Measurements from ENCODE around the gene KCNN3.
"Not testable (repeated sequence)": the region's sequence is repeated elsewhere in the genome, so short reads cannot be mapped to it uniquely, and the experiment has no call there.

Gene KCNN3

GRCh38 chr1:154870115-154870571 is at the start of gene KCNN3:
KCNN3 (minus strand) TSS chr1:154870281; CDS start chr1:154869964, 317 bp downstream.
- no peak for DNase-seq

GRCh38 chr1:154913273-154913672 is 43.2 kb upstream of the KCNN3 start:
- DNase-seq = no peak

GRCh38 chr1:154912755-154913154 is 42.7 kb upstream of the KCNN3 start:
- DNase-seq = no peak

- no peak for DNase-seq
Observed at GRCh38 chr1:154911691-154912550, 41.8 kb upstream of the KCNN3 start.

GRCh38 chr1:154910851-154911250 is 40.8 kb upstream of the KCNN3 start:
- no peak for DNase-seq

GRCh38 chr1:154908937-154909336 is 38.9 kb upstream of the KCNN3 start:
- DNase-seq = no peak

- DNase-seq = not testable (repeated sequence)
Observed at GRCh38 chr1:154908129-154908528, 38.0 kb upstream of the KCNN3 start.

- DNase-seq = no peak
Observed at GRCh38 chr1:154906621-154907081, 36.6 kb upstream of the KCNN3 start.

GRCh38 chr1:154902938-154903566 is 33.0 kb upstream of the KCNN3 start:
- no peak for DNase-seq

GRCh38 chr1:154901591-154901990 is 31.5 kb upstream of the KCNN3 start:
- no peak for DNase-seq

GRCh38 chr1:154899041-154899440 is 29.0 kb upstream of the KCNN3 start:
- no peak for DNase-seq

GRCh38 chr1:154896771-154897286 is 26.7 kb upstream of the KCNN3 start:
- DNase-seq = no peak

- no peak for DNase-seq
Observed at GRCh38 chr1:154895798-154896197, 25.7 kb upstream of the KCNN3 start.

GRCh38 chr1:154891452-154891851 is 21.4 kb upstream of the KCNN3 start:
- DNase-seq = no peak

GRCh38 chr1:154888757-154889156 is 18.7 kb upstream of the KCNN3 start:
- DNase-seq = no peak

- DNase-seq = no peak
Observed at GRCh38 chr1:154886281-154887015, 16.4 kb upstream of the KCNN3 start.

- no peak for DNase-seq
Observed at GRCh38 chr1:154884869-154885701, 15.0 kb upstream of the KCNN3 start.

- DNase-seq = no peak
Observed at GRCh38 chr1:154883919-154884868, 14.1 kb upstream of the KCNN3 start.

GRCh38 chr1:154881820-154882535 is 11.9 kb upstream of the KCNN3 start:
- DNase-seq = no peak

GRCh38 chr1:154880671-154881070 is 10.6 kb upstream of the KCNN3 start:
- DNase-seq = no peak

Data from KG1 (cell line).